ENCODE measurements around the gene CTSD.

Gene CTSD

DNA sequence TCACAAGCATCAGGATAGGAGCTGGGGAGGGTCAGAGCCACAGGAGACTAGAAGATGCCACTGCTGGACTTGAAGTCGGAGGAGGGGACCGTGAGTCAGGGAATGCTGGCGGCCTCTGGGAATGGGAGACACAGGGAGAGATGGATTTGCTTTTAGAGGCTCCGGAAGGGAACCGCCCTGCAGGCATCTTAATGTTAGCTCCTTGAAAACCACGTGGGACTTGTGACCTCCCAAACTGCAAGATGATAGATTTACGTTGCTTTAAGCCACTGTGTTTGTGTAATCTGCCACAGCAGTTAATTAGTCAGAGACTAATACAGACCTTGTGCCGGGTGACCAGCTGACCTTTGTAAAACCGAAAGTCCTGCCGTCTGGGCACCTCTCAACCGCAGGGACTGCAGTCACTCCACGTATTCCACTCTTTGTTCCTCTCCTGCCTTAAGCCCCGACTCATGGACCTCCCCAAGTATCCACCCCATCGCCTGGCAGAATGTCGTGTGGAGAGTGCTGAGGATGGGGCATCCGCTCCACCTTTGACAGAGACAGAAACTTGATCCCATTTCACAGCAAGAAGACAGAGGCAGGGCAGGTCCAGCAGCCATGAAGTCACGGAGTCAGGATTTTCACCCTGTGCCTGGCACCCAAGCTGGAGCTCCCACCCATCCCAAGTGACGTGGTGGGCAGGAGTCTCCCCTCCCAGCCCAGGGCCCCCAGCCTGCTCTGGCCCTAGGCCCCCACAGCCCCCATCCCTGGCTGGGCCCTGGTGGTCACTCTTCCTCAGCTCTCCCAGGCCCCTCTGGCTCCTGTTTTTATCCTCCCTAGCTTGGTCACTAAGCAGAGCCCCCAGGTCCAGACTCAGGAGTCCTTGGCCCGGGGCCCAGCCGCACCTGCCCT lies 19.4 kb upstream of the CTSD start:
- DNase-seq (ENCODE audit: low read depth in 2 of 2), result no peak

DNA sequence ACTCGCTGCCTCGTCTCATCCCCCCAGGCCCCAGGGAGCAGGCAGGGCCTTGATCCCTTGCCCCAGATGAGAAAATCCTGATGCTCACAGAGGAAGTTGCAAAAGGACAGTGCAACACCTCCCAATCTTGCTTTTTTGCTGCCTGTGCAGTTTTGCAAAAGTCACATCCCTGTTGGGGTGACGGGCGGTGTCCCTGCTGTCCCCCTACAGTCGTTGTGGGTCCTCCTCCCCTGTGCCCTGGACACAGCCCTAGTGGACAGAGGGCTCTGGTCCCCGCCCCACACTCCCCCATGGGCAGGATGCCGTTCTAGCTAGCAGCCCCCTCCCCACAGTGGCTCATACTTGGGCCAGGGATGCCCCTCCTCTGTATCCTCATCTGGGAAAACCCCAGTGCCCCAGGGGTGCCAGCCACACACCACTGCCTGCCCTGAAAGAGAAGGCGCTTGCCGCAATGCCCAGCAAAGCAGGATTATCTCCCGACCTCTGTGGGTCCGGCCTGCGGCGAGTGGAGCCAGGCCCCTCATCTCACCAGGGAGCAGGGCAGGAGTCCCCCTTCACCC lies 18.4 kb upstream of the CTSD start:
- DNase-seq (ENCODE audit: low read depth in 2 of 2), result no peak

DNA sequence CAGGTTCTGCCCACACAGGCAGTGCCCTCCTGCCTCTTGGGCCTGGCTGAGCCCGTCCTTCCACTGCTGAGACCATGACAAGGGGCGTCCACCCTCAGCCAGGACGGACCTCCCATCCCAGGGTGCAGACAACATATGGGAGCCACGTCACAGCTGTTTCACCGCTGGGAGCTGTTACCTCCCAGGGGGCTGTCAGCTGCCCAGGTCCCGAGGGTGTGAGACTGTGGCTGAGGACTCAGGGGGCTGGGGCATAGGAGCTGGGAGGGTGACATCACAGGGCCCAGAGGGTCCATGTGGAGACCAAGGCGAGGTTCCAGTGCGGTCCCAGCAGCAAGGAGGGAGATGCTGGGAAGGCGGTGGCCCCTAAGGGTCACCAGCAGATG lies 17.9 kb upstream of the CTSD start:
- DNase-seq (ENCODE audit: low read depth in 2 of 2), result no peak

DNA sequence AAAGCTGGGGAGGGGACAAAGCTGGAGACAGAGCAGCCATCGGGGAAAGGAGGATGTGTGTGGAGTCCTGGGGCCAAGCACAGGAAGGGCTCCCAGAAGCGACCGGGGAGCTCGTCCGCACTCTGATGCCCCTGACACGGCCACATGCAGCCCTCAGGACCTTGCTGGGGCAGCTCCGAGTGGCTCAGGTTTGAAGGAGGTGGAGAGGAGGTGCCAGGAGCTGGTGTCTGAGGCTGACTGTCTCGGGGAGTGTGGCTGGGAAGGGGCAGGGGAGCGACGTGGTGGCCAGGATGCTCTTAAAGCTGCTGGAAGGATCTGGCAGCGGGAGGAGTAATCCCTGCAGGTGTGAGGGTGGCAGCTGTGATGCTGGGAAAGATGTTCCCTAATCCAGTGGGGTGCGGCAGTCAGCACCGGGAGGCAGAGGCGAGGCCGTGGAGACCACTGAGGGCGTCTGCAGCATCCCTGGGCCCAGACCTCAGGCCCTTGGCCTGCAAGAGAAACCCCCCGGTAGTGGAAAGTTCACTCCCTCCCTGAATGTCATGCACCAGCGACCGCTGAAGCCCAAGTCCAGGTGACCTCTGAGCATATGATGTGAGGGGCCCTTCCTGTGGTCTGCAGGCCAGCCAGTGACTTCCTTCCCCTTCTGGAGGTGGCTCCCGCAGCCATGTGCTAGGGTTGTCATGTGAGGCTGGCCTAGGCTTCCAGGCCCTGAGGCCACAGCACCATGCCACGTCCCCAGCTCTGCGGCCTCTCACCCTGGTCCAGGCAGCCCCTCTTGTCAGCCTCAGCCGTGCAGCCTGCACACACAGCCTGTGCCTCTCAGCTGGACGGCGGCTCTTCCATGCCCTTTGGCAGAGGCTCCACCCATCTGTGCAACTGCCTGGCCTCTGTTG lies 17.2 kb upstream of the CTSD start:
- DNase-seq (ENCODE audit: low read depth in 2 of 2), result no peak

DNA sequence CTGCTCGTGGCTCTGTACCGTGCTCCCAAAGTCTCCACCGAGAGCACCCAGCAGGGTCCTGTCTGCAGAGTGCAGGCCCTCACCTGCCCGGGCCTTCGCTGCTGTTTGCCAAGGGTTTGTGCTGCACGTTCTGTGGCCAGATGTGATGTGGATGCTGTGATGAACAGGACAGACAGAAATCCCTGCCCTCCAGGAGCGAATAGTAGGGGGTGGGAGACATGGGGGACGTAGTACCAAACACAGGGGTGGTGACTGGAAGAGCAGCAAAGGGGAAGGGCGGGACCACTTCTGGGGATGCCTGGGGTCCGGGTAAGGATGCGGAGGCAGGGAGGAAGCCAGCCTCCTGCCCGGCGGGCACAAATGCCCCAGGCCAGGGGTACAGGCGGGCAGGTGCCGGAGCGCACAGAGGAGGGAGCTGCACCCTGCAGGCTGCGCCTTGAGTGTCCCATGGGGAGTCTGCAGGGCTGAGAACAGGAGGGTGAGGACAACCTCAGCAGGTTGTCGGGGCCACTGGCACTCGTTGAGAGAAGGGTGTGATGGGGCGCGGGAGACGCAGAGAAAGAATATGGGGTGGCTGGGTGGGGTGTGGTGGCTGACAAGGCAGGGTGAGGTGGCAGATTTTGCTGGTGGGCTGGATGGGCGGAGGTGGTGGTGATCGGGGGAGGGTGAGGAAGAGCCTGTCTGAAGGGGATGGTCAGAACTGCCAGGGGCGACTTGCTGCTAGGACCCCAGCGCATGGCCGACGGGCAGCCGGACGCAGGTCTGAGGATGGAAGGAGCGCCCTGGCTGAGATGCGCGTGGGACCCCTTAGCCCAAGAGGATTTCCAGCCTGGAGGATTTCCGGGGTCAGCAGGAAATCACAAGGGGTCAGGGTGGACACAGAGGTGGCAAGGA lies 16.3 kb upstream of the CTSD start:
- no peak for DNase-seq (ENCODE audit: low read depth in 2 of 2)

DNA sequence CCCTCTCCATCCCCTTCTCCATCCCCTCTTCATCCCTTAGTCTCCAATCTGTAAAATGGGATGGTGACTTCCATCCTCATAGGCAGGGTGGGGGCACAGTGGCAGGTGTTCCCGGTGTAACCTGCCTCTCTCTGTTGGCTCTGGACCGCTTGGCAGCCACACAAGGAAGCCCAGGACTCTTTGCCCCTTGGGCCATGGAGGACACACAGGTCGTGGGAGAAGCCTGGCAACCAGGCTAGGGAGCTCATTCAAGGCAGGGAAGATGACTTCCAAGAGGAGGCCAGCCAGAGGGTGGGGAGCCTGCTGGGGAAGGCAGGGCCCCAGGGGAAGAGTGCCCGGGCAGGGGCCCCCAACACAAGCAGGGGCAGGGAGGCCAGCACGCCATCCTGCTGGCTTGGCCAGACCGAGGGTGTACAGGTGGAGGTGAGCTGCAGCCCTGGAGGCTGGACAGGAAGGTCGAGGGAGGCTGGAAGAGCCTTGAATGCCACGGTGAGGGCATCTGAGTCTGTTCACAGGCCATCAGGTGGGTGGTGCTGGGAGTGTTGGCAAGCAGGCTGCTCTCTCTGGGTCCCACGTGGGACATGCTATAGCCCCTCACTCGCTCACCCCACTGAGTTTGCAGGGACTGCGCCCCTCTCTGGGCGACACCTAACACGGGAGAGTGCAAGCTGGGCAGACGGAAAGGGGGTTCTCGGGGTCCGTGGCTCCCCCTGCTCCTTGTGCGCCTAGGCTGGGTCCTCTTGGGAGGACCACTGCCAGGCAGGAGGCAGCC lies 15.5 kb upstream of the CTSD start:
- no peak for DNase-seq (ENCODE audit: low read depth in 2 of 2)

DNA sequence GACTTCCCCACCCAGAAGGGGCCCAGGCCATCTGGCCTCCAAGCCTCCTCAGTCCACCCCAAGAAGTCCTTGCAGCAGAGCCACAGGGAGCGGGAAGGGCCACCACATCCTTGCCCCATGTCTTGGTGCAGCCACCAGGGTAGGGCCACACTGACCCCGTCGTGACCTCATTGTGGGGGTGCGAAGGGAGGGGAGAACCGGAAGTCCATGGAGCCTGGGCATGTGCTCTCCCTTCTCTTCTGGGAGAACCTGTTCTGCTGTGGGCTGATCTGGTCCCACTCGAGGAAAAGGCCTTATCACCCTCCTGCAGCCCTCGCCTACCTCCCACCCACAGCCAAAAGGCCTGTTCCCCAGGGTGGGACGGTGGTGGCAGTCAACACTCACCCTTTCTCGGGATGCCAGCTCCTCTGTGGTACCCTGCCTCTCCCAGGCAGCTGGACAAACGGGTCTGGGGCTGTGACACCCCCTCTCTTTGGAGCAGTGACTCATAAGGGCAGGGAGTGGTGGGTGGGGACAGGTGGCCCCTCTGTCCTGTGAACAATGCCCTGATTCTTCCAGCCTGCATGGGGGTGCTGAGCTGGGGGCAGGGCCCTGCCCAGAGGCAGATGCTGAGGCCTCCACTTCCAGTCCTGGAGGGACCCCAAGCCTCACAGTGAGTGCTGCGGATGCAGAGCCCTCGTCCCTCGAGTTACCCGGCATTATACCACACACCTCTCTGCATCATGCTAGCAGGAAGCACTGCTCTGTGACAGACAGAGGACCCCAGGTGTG lies 14.6 kb upstream of the CTSD start:
- DNase-seq (ENCODE audit: low read depth in 2 of 2), result no peak

DNA sequence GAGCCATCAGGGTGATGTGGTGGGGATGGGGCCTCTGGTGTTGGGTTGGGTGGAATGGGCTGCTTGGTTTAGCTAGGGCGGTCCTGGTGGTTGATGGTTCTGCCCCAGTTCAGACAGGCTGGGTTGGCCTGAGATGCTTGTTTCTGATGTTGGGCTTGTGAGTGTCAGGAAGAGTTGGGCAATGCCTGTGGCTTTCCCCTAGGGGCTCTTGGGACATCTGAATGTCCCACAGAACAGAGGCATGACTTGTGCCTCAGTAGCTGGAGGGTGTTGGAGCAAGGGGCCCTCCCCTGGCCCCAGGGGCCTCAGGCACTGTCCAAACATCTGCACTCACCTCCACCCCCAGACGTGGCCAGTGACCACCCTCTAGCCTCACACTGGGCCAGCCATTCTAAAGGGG lies 14.0 kb upstream of the CTSD start:
- no peak for DNase-seq (ENCODE audit: low read depth in 2 of 2)

DNA sequence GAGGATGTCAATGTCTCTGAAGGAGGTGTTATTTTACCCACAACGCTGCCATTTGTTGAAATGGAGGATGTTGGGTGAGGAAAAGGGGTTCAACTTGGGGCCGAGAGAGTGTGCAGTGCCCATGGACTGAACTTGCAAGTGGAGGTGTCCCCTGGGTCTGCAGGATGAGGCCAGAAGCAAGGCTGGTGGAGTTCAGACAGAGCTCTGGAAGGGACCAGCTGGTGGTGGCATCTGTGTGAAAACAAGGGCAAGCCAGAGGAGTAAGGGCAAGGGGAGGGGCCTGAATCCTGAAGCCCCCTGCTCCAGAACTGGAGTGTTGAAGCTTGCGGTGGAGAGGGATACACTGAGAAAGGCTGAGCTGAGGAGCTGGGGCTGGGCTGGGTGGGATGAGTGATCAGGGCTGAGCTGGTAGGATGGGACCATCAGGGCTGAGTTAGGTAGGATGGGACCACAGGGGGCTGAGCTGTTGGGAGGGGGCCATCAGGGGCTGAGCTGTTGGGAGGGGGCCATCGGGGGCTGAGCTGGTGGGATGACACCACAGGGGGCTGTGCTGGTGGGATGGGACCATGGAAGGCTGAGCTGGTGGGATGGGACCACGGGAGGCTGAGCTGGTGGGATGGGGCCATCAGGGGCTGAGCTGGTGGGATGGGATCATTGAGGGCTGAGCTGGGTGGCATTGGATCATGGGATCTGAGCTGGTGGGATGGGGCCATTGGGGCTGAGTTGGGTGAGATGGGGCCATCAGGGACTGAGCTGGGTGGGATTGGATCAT lies 13.4 kb upstream of the CTSD start:
- no peak for DNase-seq (ENCODE audit: low read depth in 2 of 2)

DNA sequence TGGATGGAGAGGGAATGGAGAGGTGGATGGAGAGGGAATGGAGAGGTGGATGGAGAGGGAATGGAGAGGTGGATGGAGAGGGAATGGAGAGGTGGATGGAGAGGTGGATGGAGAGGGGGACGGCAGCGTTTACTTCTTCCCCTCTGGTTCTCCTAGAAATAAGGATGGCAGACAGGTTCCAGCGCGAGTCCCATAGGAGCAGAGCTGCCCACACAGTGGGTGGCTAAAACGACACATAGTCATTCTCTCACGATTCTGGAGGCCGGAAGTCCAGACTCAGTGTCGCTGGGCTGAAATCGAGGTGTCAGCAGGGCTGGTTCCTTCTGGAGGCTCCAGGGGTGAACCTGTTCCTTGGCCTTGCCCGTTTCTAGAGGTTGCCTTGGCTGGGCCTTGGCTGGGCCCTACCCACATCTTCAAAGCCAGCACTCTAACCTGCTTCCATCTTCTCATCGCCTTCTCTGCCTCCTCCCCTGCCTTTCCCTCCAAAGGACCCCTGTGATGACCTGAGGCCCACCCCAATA lies 12.7 kb upstream of the CTSD start:
- no peak for DNase-seq (ENCODE audit: low read depth in 2 of 2)

DNA sequence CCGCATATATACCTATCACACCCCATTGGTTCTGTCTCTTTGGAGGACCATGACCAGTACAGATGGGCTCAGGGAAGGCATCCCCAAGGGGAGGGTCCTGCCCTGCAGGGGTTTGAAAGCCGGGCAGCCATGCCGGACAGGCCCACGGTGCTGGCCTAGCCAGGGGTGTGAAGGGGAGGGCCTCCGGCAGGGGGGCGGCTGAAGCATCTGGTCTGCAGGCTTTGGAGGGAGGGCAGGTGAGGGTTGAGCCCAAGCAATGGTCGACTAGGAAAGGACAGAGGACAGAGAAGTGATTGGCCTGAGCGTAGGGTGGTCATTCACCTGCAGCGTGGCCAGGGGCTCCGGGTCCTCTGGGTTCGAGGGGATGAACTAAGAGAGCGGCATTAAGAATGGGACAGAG lies 11.2 kb upstream of the CTSD start:
- no peak for DNase-seq (ENCODE audit: low read depth in 2 of 2)

DNA sequence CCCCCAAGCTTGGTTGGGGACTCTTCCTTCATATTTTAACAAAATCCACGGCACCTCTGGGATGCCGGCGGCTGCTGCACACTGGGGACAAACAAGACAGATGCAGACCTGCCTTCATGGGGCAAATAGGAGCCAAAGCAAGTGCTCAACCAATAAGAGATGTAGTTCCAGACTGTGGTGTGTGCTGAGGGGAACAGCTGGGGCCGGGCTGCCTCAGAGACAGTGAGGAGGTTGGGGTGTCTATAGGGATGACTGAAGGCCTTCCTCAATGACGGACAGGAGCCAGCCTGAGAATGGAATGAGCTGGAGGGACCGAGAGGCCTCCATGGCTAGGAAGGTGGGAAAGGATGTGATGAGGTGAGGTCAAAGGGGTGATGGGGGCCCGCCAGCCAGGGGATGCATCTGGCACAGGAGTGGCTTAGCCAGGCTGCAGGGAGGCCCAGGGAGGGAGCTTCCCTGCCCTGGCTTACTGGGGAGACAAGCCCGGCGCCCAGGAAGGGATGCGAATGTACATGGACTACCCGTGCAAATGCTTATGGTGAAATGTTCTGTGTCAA lies 10.3 kb upstream of the CTSD start:
- DNase-seq (ENCODE audit: low read depth in 2 of 2), result no peak

DNA sequence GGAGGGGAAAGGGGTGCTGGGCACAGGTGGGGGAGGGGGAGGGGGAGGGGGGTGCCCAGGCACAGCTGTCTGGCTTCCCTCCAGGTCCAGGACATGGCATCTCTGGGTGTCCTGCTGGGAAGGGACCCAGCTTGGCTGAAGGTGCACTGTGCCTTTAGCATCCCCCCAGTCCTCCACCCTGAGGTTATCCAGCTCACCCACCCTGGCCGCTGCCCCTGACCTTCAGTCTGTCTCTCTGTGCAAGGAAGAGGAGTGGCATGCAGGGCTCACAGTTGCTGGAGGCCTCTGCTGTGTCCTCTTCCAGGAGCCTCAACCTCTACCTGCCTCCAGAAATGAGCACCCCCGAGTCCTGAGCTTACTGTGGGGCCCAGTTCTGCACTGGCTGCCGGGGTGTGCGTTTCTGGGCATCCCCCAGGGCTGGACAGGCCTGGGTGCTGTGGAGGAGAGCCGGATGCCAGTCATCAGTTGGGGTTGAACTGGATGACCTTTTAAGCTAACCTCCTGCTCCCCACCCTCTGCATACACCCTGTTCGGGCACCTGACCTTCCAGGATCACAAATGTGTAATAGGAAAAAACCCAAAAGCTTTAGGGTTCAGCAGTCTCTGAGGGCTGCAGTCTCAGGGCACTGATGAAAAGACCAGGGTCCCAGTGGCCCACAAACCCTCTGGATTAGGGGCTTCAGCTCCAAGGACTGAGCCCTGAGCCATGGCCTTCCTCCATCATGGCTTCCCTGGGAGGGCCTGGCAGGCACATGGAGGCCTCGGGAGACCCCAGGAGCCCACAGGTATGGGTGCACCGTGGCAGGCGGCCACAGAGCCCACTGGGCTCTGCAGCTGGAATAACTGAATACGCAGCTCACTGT lies 9.6 kb upstream of the CTSD start:
- DNase-seq (ENCODE audit: low read depth in 2 of 2), result no peak

DNA sequence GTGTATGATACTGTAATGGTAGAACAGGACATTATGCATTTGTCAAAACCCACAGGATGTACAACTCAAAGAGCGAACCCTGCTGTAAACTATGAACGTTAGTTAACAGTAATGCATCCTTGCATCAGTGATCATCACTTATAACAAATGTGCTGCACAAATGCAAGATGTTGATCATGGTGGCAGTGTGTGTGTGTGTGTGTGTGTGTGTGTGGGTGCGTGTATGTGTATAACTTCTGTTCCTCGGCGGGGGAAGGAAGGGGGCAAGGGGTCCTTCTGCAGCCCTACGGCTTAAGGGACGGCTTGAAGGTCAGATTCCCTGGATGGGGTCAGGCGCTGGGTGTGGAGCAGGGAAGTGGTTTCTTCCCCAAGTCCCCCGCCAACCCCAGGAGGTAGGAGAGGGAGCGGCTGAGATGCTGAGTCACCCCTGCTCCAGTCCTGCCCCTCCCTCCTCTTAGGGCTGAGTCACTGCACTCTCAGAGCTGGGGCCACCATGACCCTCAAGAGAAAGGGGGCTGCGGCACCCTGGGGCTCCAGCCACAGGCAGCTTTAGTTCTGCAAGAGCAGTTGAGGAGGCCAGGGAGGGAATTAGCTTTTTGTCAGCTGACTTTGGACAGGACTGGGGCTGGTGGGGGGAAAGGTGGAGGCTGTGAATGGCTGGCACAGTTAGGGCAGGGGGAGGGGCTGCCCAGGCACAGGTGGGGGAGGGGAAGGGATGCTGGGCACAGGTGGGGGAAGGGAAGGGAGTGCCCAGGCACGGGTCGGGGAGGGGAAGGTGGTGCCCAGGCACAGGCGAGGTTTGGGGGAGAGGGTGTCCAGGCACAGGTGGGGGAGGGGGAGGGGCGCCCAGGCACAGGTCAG lies 8.8 kb upstream of the CTSD start:
- DNase-seq (ENCODE audit: low read depth in 2 of 2), result peak; percentile 79

DNA sequence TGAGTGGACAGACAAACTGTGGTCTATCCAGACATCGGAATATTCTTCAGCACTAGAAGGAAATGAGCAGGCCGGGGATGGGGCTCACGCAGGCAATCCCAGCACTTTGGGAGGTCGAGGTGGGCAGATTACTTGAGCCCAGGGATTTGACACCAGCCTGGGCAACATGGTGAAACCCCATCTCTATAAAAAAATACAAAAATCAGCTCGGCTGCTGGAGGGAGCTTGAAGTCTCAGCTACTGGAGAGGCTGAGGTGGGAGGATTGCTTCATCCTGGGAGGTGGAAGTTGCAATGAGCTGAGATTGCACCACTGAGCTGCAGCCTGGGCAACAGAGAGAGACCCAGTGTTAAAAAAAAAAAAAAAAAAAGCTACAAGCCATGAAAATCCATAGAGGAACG lies 8.0 kb upstream of the CTSD start:
- peak; percentile 33 to 35 for DNase-seq (ENCODE audit: low read depth in 2 of 2)

DNA sequence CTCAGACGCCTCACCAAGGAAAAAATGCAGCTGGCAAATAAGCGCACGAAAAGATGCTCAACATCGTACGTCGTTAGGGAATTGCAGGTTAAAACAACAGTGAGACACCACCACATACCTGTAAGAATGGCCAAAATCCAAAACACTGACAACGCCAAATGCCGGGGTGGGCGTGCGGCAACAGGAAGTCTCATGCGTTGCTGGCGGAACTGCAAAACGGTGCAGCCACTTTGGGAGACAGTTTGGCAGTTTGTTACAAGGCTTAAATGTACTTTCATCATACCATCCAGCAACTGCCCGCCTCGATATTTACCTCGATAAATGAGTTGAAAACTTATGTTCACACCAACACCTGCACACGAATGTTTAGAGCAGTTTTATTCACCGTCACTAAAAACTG lies 7.5 kb upstream of the CTSD start:
- DNase-seq (ENCODE audit: low read depth in 2 of 2), result no peak

DNA sequence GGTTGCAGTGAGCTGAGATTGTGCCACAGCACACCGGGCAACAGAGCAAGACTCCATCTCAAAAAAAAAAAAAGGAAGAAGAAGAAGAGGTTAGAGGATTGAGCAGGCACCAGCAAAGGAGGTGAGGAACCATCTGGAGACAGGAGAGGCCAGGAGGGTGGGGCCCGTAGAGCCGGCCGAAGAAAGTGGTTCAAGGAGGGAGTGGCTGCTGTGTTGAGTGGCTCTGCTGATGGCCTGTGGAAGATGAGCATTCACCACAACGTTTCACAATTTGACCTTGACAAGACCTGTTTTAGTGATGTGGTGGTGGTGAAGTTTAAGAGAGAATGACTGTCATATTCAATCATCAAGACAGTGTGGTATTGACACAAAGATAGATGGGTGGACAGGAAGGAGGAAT lies 6.8 kb upstream of the CTSD start:
- no peak for DNase-seq (ENCODE audit: low read depth in 2 of 2)
